HL-60 (cell line): ENCODE results near the gene YKT6.

Experiments used
- CTCF ChIP-seq: IDR thresholded peaks from one replicate; pipeline ENCODE4 v1.5.1; 2011; ENCODE audit warnings: low read length, control low read depth, inconsistent platforms; ENCODE audit not compliant: insufficient read depth
- POLR2AphosphoS5 ChIP-seq: IDR thresholded peaks from 2 replicates; pipeline ENCODE4 v1.6.1; 2012; ENCODE audit warnings: low read depth
- TF ChIP-seq, protein P1 (sequence below): IDR thresholded peaks from 2 replicates; pipeline ENCODE4 v1.6.1; 2012; ENCODE audit warnings: low read depth; ENCODE audit not compliant: insufficient replicate concordance

- TF ChIP-seq CTCF (no peak), POLR2AphosphoS5 (no peak)
- TF ChIP-seq, protein P1, sequence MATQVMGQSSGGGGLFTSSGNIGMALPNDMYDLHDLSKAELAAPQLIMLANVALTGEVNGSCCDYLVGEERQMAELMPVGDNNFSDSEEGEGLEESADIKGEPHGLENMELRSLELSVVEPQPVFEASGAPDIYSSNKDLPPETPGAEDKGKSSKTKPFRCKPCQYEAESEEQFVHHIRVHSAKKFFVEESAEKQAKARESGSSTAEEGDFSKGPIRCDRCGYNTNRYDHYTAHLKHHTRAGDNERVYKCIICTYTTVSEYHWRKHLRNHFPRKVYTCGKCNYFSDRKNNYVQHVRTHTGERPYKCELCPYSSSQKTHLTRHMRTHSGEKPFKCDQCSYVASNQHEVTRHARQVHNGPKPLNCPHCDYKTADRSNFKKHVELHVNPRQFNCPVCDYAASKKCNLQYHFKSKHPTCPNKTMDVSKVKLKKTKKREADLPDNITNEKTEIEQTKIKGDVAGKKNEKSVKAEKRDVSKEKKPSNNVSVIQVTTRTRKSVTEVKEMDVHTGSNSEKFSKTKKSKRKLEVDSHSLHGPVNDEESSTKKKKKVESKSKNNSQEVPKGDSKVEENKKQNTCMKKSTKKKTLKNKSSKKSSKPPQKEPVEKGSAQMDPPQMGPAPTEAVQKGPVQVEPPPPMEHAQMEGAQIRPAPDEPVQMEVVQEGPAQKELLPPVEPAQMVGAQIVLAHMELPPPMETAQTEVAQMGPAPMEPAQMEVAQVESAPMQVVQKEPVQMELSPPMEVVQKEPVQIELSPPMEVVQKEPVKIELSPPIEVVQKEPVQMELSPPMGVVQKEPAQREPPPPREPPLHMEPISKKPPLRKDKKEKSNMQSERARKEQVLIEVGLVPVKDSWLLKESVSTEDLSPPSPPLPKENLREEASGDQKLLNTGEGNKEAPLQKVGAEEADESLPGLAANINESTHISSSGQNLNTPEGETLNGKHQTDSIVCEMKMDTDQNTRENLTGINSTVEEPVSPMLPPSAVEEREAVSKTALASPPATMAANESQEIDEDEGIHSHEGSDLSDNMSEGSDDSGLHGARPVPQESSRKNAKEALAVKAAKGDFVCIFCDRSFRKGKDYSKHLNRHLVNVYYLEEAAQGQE, result no peak
Observed at GRCh38 chr7:44225566-44226395, 25.0 kb downstream of the YKT6 start.
